ENCODE data around the gene CACUL1. TPM values are rescaled to one million over a fixed set of nuclear protein-coding genes. Genes with fewer than 3 reads are reported as not detected.
"Not testable (repeated sequence)": the region's sequence is repeated elsewhere in the genome, so short reads cannot be mapped to it uniquely, and the experiment has no call there.

The CACUL1 gene
- polyA plus RNA-seq, 1 experiment = 7.3 TPM

- Histone ChIP-seq H3K36me3 (ENCODE audit: control insufficient read depth, insufficient read depth, low read length) (no peaks in the 10 kb centered on the region), H3K4me3 (ENCODE audit: low read depth, low read length) (no peak overlapping the region), H3K27me3 (ENCODE audit: control insufficient read depth, insufficient read depth, low read length) (no peaks in the 10 kb centered on the region; the same call in 1 of the 2 replicates)
- TF ChIP-seq, protein P1, sequence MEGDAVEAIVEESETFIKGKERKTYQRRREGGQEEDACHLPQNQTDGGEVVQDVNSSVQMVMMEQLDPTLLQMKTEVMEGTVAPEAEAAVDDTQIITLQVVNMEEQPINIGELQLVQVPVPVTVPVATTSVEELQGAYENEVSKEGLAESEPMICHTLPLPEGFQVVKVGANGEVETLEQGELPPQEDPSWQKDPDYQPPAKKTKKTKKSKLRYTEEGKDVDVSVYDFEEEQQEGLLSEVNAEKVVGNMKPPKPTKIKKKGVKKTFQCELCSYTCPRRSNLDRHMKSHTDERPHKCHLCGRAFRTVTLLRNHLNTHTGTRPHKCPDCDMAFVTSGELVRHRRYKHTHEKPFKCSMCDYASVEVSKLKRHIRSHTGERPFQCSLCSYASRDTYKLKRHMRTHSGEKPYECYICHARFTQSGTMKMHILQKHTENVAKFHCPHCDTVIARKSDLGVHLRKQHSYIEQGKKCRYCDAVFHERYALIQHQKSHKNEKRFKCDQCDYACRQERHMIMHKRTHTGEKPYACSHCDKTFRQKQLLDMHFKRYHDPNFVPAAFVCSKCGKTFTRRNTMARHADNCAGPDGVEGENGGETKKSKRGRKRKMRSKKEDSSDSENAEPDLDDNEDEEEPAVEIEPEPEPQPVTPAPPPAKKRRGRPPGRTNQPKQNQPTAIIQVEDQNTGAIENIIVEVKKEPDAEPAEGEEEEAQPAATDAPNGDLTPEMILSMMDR (IDR thresholded peaks at IDR 0.05; ENCODE audit: insufficient read depth, low read depth, low read length) = no peak
- ChIA-PET POLR2A (no interaction called here), CTCF (interaction anchor here (1.1 to 1.2 kb wide), 2 partner anchors 18 to 48 kb away, joined by 3 read pairs; no protein-coding TSS in a partner anchor)
- DNase-seq (ENCODE audit: low read depth) = no peak
These were observed 82.6 kb downstream of the CACUL1 start for GRCh38 chr10:118672153-118672552.

DNA sequence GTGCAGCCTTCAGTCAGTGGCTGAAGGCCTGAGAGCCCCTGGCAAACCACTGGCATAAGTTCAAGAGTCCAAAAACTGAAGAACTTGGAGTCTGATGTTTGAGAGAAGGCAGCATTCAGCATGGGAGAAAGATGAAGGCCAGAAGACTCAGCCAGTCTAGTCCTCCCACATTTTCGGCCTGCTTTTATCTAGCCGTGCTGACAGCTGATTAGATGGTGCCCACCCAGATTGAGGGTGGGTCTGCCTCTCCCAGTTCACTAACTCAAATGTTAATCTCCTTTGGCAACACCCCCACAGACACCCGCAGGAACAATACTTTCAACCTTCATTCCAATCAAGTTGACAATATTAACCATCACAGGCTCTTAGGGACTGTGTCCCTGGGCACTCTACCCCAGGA is 83.5 kb downstream of the CACUL1 start:
- CTCF ChIA-PET = interaction anchor here (1.2 kb wide), 1 partner anchor 49 kb away, joined by 3 read pairs; no protein-coding TSS in a partner anchor
- POLR2A ChIA-PET; DNase-seq (ENCODE audit: low read depth); H3K27me3 ChIP-seq (ENCODE audit: control insufficient read depth, insufficient read depth, low read length); H3K36me3 ChIP-seq (ENCODE audit: control insufficient read depth, insufficient read depth, low read length); H3K4me3 ChIP-seq (ENCODE audit: low read depth, low read length): not testable (repeated sequence)

DNA sequence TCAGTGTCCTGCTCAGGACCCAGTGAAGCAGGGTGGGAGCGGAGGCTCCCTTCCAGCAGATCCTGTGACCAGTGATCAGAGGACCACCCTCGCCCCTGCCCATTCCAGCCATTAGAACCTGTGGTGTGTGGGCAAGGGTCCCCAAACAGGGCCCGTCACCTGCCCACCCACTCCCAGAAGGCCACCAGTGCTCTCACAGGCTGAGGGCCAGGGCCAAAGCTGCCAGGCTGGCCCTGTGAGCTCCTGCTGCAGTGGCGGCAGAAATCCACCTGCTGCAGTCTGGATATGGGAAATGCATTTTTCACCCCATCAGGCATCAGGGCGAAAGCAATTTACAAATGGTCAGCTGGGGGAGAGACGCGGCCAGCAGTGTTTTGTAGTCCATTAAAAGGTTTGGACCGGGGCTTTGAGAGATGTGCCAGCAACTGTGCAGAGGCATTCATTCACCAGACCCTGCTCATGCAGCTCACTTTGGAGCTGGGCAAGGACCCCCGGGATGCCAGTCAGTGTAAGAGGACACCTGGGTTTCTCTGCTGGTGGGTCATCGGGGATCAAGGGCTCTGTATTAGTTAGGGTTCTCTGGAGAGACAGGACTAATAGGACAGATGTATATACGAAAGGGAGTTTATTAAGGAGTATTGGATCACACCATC is 84.2 kb downstream of the CACUL1 start:
- Histone ChIP-seq H3K27me3 (ENCODE audit: control insufficient read depth, insufficient read depth, low read length) (no peaks in the 10 kb centered on the region; the same call in 1 of the 2 replicates), H3K36me3 (ENCODE audit: control insufficient read depth, insufficient read depth, low read length) (no peaks in the 10 kb centered on the region), H3K4me3 (ENCODE audit: low read depth, low read length) (no peak overlapping the region)
- DNase-seq (ENCODE audit: low read depth) = no peak
- POLR2A ChIA-PET = no interaction called here
- TF ChIP-seq, protein P1 (IDR thresholded peaks at IDR 0.05; ENCODE audit: insufficient read depth, low read depth, low read length) = no peak
- CTCF ChIA-PET = no interaction called here

DNA sequence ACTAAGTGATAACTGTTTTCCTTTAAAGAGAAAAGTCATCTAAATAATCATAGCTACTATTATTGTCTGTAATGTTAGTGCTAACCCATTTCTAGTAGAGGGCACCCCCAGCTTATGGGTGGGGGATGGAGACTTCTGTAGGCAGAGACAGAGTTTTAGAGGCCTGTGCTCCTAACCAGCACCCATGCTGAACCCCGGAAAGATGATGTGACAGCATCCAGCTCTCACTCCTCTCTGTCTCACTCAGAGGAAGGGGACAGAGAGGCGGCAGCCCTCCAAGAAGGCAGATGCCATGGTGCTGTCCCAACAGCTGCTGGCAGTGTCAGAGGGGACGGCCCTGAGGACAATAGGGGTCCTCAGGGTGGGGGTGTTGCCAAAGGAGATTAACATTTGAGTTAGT is 84.9 kb downstream of the CACUL1 start:
- TF ChIP-seq, protein P1 (IDR thresholded peaks at IDR 0.05; ENCODE audit: insufficient read depth, low read depth, low read length) = no peak
- H3K27me3 ChIP-seq (ENCODE audit: control insufficient read depth, insufficient read depth, low read length) = no peaks in the 10 kb centered on the region; the same call in 1 of the 2 replicates
- no peaks in the 10 kb centered on the region for H3K36me3 ChIP-seq (ENCODE audit: control insufficient read depth, insufficient read depth, low read length)
- DNase-seq (ENCODE audit: low read depth) = no peak
- H3K4me3 ChIP-seq (ENCODE audit: low read depth, low read length) = no peak overlapping the region
- CTCF ChIA-PET = interaction anchor here (1.1 kb wide), 1 partner anchor 57 kb away, joined by 3 read pairs; no protein-coding TSS in a partner anchor
- POLR2A ChIA-PET = no interaction called here

GRCh38 chr10:118669020-118669791 is 85.6 kb downstream of the CACUL1 start:
- ChIA-PET POLR2A (interaction anchor here (0.5 kb wide), 1 partner anchor 10 kb away, joined by 3 read pairs; no protein-coding TSS in a partner anchor), CTCF (interaction anchor here (0.8 to 1.1 kb wide), 4 partner anchors 9 to 101 kb away, joined by 3 to 4 read pairs (median 3); no protein-coding TSS in a partner anchor)
- TF ChIP-seq, protein P1 (IDR thresholded peaks at IDR 0.05; ENCODE audit: insufficient read depth, low read depth, low read length) = no peak
- peak; percentile 47 for DNase-seq (ENCODE audit: low read depth)
- Histone ChIP-seq H3K36me3 (ENCODE audit: control insufficient read depth, insufficient read depth, low read length) (no peaks in the 10 kb centered on the region), H3K27me3 (ENCODE audit: control insufficient read depth, insufficient read depth, low read length) (peaks cover 2% of the 10 kb centered on the region; the same call in 1 of the 2 replicates), H3K4me3 (ENCODE audit: low read depth, low read length) (no peak overlapping the region)
